Memory B cell (primary cell): ENCODE data around the gene RAD9B.
A peak's percentile ranks its signal among the peaks of the same experiment; 100 is the strongest.
"Not testable (repeated sequence)": the region's sequence is repeated elsewhere in the genome, so short reads cannot be mapped to it uniquely, and the experiment has no call there.

Experiments
- ATAC-seq: fragments of 150-1000 bp; cut with Tn5 transposase; 2 replicates; pipeline ENCODE4 v1.10.0; 2021; ENCODE audit warnings: low read depth, mild to moderate bottlenecking, moderate library complexity
- DNase-seq, 2 donors: peaks; one replicate each; pipeline ENCODE4 v3.0.0; 2022; ENCODE audit warnings: low spot score in 2 of 2
- H3K27ac Mint-ChIP-seq: one replicate; pipeline ENCODE4 v1.8.0; 2022; ENCODE audit warnings: mild to moderate bottlenecking, moderate library complexity, mixed read lengths
- H3K27me3 Mint-ChIP-seq: one replicate; pipeline ENCODE4 v1.8.0; 2022; ENCODE audit warnings: mixed read lengths
- H3K36me3 Mint-ChIP-seq: one replicate; pipeline ENCODE4 v1.8.0; 2022; ENCODE audit warnings: mild to moderate bottlenecking, mixed read lengths
- H3K4me1 Mint-ChIP-seq: one replicate; pipeline ENCODE4 v1.8.0; 2022; ENCODE audit warnings: mixed read lengths
- H3K4me3 Mint-ChIP-seq: one replicate; pipeline ENCODE4 v1.8.0; 2022; ENCODE audit warnings: mild to moderate bottlenecking, moderate library complexity, mixed read lengths
- H3K9me3 Mint-ChIP-seq: one replicate; pipeline ENCODE4 v1.8.0; 2022; ENCODE audit warnings: mixed read lengths

Gene RAD9B

GRCh38 chr12:110537605-110538409, 35.7 kb downstream of the RAD9B start:
- H3K36me3 Mint-ChIP-seq, result peaks cover 21% of the 10 kb centered on the region
- DNase-seq (no peak), ATAC-seq (no peak)
- H3K27ac Mint-ChIP-seq, result no peak overlapping the region
- no peak overlapping the region for H3K4me3 Mint-ChIP-seq
- peaks cover 9% of the 10 kb centered on the region for H3K4me1 Mint-ChIP-seq
- no peaks in the 10 kb centered on the region for H3K9me3 Mint-ChIP-seq
- no peaks in the 10 kb centered on the region for H3K27me3 Mint-ChIP-seq

GRCh38 chr12:110538869-110539622, 36.9 kb downstream of the RAD9B start:
- Mint-ChIP-seq H3K4me3 (no peak overlapping the region), H3K4me1 (peaks cover 16% of the 10 kb centered on the region), H3K9me3 (no peaks in the 10 kb centered on the region), H3K36me3 (peaks cover 23% of the 10 kb centered on the region), H3K27me3 (no peaks in the 10 kb centered on the region), H3K27ac (peak overlapping the region; percentile 3)
- no peak for DNase-seq
- ATAC-seq, result no peak

- no peak overlapping the region for H3K4me3 Mint-ChIP-seq
- H3K4me1 Mint-ChIP-seq, result peaks cover 16% of the 10 kb centered on the region
- DNase-seq (no peak), ATAC-seq (no peak)
- no peaks in the 10 kb centered on the region for H3K27me3 Mint-ChIP-seq
- peaks cover 23% of the 10 kb centered on the region for H3K36me3 Mint-ChIP-seq
- no peaks in the 10 kb centered on the region for H3K9me3 Mint-ChIP-seq
- H3K27ac Mint-ChIP-seq, result no peak overlapping the region
Observed at GRCh38 chr12:110540048-110540447, 37.9 kb downstream of the RAD9B start.

GRCh38 chr12:110543252-110543959, 41.3 kb downstream of the RAD9B start:
- Mint-ChIP-seq H3K9me3 (no peaks in the 10 kb centered on the region), H3K4me1 (peaks cover 25% of the 10 kb centered on the region), H3K4me3 (peak overlapping the region; percentile 50), H3K27me3 (no peaks in the 10 kb centered on the region), H3K27ac (peak overlapping the region; percentile 92), H3K36me3 (peaks cover 18% of the 10 kb centered on the region)
- ATAC-seq (peak; percentile 48), DNase-seq (no peak)

GRCh38 chr12:110543965-110544364, 41.8 kb downstream of the RAD9B start:
- H3K36me3 Mint-ChIP-seq, result peaks cover 15% of the 10 kb centered on the region
- ATAC-seq (no peak), DNase-seq (no peak)
- peaks cover 22% of the 10 kb centered on the region for H3K4me1 Mint-ChIP-seq
- H3K4me3 Mint-ChIP-seq, result no peak overlapping the region
- no peaks in the 10 kb centered on the region for H3K9me3 Mint-ChIP-seq
- H3K27me3 Mint-ChIP-seq, result no peaks in the 10 kb centered on the region
- peak overlapping the region; percentile 92 for H3K27ac Mint-ChIP-seq

GRCh38 chr12:110545259-110545658, 43.1 kb downstream of the RAD9B start:
- H3K27ac Mint-ChIP-seq, result peak overlapping the region; percentile 81
- H3K4me1 Mint-ChIP-seq, result peaks cover 28% of the 10 kb centered on the region
- peaks cover 20% of the 10 kb centered on the region for H3K36me3 Mint-ChIP-seq
- DNase-seq, H3K4me3 Mint-ChIP-seq, H3K27me3 Mint-ChIP-seq, ATAC-seq, H3K9me3 Mint-ChIP-seq: not testable (repeated sequence)

- DNase-seq, result no peak
- peaks cover 28% of the 10 kb centered on the region for H3K4me1 Mint-ChIP-seq
- no peaks in the 10 kb centered on the region for H3K9me3 Mint-ChIP-seq
- ATAC-seq, result no peak
- H3K36me3 Mint-ChIP-seq, result peaks cover 22% of the 10 kb centered on the region
- H3K4me3 Mint-ChIP-seq, result no peak overlapping the region
- no peaks in the 10 kb centered on the region for H3K27me3 Mint-ChIP-seq
- peak overlapping the region; percentile 81 for H3K27ac Mint-ChIP-seq
Observed at GRCh38 chr12:110545812-110546211, 43.7 kb downstream of the RAD9B start.

GRCh38 chr12:110546339-110546738, 44.2 kb downstream of the RAD9B start:
- H3K27ac Mint-ChIP-seq, result peak overlapping the region; percentile 81
- DNase-seq (no peak), ATAC-seq (no peak)
- no peaks in the 10 kb centered on the region for H3K9me3 Mint-ChIP-seq
- H3K36me3 Mint-ChIP-seq, result peaks cover 24% of the 10 kb centered on the region
- no peak overlapping the region for H3K4me3 Mint-ChIP-seq
- no peaks in the 10 kb centered on the region for H3K27me3 Mint-ChIP-seq
- peaks cover 28% of the 10 kb centered on the region for H3K4me1 Mint-ChIP-seq

- Mint-ChIP-seq H3K27ac (no peak overlapping the region), H3K36me3 (peaks cover 25% of the 10 kb centered on the region), H3K9me3 (no peaks in the 10 kb centered on the region), H3K4me1 (peaks cover 30% of the 10 kb centered on the region), H3K4me3 (no peak overlapping the region), H3K27me3 (no peaks in the 10 kb centered on the region)
- ATAC-seq, result no peak
- no peak for DNase-seq
Observed at GRCh38 chr12:110547090-110547489, 45.0 kb downstream of the RAD9B start.

- peaks cover 20% of the 10 kb centered on the region for H3K36me3 Mint-ChIP-seq
- no peaks in the 10 kb centered on the region for H3K9me3 Mint-ChIP-seq
- H3K4me1 Mint-ChIP-seq, result peaks cover 24% of the 10 kb centered on the region
- no peak overlapping the region for H3K4me3 Mint-ChIP-seq
- H3K27me3 Mint-ChIP-seq, result no peaks in the 10 kb centered on the region
- no peak for DNase-seq
- no peak for ATAC-seq
- peak overlapping the region; percentile 80 for H3K27ac Mint-ChIP-seq
Observed at GRCh38 chr12:110548678-110549077, 46.5 kb downstream of the RAD9B start.

GRCh38 chr12:110549716-110550115, 47.6 kb downstream of the RAD9B start:
- peak overlapping the region; percentile 31 for H3K27ac Mint-ChIP-seq
- DNase-seq (no peak), ATAC-seq (no peak)
- no peak overlapping the region for H3K4me3 Mint-ChIP-seq
- H3K4me1 Mint-ChIP-seq, result peaks cover 23% of the 10 kb centered on the region
- peaks cover 19% of the 10 kb centered on the region for H3K36me3 Mint-ChIP-seq
- no peaks in the 10 kb centered on the region for H3K9me3 Mint-ChIP-seq
- no peaks in the 10 kb centered on the region for H3K27me3 Mint-ChIP-seq

GRCh38 chr12:110550981-110551380, 48.9 kb downstream of the RAD9B start:
- Mint-ChIP-seq H3K36me3 (peaks cover 18% of the 10 kb centered on the region), H3K27ac (no peak overlapping the region), H3K4me1 (peaks cover 29% of the 10 kb centered on the region)

More at GRCh38 chr12:110550981-110551380, 48.9 kb downstream of the RAD9B start:
- Mint-ChIP-seq H3K4me3 (no peak overlapping the region), H3K9me3 (no peaks in the 10 kb centered on the region), H3K27me3 (no peaks in the 10 kb centered on the region)
- DNase-seq, result no peak
- ATAC-seq, result no peak
